ENCODE data around the gene CSRP1.

DNA sequence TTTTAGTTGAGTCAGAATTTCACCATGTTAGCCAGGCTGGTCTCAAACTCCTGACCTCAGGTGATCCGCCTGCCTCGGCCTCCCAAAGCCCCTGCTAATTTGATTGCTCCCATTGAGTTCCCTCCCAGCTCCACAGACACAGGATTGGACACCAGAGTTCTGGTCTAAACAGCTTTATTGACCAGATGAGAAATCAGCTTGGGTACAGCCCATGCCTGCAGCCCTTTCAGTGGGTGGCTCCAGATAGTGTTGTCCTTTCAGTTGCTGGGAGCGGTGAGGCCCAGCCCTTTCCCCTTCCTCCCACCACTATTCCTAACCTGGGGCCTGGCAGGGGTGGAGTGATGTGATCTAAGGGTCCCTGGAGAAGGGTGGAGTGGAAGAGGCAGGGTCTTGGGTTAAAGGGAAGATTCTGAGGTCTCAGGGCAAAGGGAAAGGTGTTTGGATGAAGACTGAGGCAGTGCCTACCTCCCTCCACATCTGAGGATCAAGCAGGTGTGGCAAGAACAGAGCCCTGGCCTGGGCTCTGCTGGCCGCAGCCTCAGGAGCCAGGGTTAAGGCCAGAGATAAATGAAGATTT is 23.5 kb downstream of the CSRP1 start:
- TF ChIP-seq, protein P1, sequence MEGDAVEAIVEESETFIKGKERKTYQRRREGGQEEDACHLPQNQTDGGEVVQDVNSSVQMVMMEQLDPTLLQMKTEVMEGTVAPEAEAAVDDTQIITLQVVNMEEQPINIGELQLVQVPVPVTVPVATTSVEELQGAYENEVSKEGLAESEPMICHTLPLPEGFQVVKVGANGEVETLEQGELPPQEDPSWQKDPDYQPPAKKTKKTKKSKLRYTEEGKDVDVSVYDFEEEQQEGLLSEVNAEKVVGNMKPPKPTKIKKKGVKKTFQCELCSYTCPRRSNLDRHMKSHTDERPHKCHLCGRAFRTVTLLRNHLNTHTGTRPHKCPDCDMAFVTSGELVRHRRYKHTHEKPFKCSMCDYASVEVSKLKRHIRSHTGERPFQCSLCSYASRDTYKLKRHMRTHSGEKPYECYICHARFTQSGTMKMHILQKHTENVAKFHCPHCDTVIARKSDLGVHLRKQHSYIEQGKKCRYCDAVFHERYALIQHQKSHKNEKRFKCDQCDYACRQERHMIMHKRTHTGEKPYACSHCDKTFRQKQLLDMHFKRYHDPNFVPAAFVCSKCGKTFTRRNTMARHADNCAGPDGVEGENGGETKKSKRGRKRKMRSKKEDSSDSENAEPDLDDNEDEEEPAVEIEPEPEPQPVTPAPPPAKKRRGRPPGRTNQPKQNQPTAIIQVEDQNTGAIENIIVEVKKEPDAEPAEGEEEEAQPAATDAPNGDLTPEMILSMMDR (IDR thresholded peaks at IDR 0.05): no peak
- TF ChIP-seq RAD21 (conservative IDR thresholded peaks at IDR 0.05 in 1 of 2, IDR thresholded peaks at IDR 0.05 in 1 of 2) (no peak), ZNF302 (CRISPR knock-in tag; IDR thresholded peaks at IDR 0.05) (no peak), HEYL (CRISPR knock-in tag; IDR thresholded peaks at IDR 0.05) (no peak), FOSB (CRISPR knock-in tag; IDR thresholded peaks at IDR 0.05) (no peak)
- TF ChIP-seq, protein P2, sequence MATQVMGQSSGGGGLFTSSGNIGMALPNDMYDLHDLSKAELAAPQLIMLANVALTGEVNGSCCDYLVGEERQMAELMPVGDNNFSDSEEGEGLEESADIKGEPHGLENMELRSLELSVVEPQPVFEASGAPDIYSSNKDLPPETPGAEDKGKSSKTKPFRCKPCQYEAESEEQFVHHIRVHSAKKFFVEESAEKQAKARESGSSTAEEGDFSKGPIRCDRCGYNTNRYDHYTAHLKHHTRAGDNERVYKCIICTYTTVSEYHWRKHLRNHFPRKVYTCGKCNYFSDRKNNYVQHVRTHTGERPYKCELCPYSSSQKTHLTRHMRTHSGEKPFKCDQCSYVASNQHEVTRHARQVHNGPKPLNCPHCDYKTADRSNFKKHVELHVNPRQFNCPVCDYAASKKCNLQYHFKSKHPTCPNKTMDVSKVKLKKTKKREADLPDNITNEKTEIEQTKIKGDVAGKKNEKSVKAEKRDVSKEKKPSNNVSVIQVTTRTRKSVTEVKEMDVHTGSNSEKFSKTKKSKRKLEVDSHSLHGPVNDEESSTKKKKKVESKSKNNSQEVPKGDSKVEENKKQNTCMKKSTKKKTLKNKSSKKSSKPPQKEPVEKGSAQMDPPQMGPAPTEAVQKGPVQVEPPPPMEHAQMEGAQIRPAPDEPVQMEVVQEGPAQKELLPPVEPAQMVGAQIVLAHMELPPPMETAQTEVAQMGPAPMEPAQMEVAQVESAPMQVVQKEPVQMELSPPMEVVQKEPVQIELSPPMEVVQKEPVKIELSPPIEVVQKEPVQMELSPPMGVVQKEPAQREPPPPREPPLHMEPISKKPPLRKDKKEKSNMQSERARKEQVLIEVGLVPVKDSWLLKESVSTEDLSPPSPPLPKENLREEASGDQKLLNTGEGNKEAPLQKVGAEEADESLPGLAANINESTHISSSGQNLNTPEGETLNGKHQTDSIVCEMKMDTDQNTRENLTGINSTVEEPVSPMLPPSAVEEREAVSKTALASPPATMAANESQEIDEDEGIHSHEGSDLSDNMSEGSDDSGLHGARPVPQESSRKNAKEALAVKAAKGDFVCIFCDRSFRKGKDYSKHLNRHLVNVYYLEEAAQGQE (IDR thresholded peaks at IDR 0.05): no peak
- TF ChIP-seq, protein P3, sequence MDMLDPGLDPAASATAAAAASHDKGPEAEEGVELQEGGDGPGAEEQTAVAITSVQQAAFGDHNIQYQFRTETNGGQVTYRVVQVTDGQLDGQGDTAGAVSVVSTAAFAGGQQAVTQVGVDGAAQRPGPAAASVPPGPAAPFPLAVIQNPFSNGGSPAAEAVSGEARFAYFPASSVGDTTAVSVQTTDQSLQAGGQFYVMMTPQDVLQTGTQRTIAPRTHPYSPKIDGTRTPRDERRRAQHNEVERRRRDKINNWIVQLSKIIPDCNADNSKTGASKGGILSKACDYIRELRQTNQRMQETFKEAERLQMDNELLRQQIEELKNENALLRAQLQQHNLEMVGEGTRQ (IDR thresholded peaks at IDR 0.05): no peak
